Nephron (organoid): Measurements from ENCODE around the gene LRRC8C.

Experiments
- H3K27ac Mint-ChIP-seq, 3 experiments: 2 replicates each; pipeline ENCODE4 v1.8.0; 2020; ENCODE audit warnings: mixed read lengths in 3 of 3, mild to moderate bottlenecking in 2 of 3, moderate library complexity in 1 of 3
- H3K27me3 Mint-ChIP-seq: 2 replicates; pipeline ENCODE4 v1.8.0; 2021; ENCODE audit warnings: low read depth, mild to moderate bottlenecking, moderate library complexity, mixed read lengths
- H3K36me3 Mint-ChIP-seq: 2 replicates; pipeline ENCODE4 v1.8.0; 2020; ENCODE audit warnings: low read depth, mixed read lengths
- H3K4me1 Mint-ChIP-seq: 2 replicates; pipeline ENCODE4 v1.8.0; 2020; ENCODE audit warnings: mixed read lengths
- H3K4me3 Mint-ChIP-seq, 3 experiments: 2 replicates each; pipeline ENCODE4 v1.8.0; 2020; ENCODE audit warnings: mild to moderate bottlenecking in 3 of 3, mixed read lengths in 3 of 3, moderate library complexity in 2 of 3
- H3K9me3 Mint-ChIP-seq: 2 replicates; pipeline ENCODE4 v1.8.0; 2020; ENCODE audit warnings: mixed read lengths
- TF ChIP-seq, protein P1 (sequence below), 3 experiments: fragments of 200-600 bp; sonication (generic); IDR thresholded peaks; one replicate each; pipeline ENCODE4 v1.5.0; 2021; ENCODE audit warnings: antibody characterized with exemption in 3 of 3; ENCODE audit not compliant: unreplicated experiment in 3 of 3

The LRRC8C gene

DNA sequence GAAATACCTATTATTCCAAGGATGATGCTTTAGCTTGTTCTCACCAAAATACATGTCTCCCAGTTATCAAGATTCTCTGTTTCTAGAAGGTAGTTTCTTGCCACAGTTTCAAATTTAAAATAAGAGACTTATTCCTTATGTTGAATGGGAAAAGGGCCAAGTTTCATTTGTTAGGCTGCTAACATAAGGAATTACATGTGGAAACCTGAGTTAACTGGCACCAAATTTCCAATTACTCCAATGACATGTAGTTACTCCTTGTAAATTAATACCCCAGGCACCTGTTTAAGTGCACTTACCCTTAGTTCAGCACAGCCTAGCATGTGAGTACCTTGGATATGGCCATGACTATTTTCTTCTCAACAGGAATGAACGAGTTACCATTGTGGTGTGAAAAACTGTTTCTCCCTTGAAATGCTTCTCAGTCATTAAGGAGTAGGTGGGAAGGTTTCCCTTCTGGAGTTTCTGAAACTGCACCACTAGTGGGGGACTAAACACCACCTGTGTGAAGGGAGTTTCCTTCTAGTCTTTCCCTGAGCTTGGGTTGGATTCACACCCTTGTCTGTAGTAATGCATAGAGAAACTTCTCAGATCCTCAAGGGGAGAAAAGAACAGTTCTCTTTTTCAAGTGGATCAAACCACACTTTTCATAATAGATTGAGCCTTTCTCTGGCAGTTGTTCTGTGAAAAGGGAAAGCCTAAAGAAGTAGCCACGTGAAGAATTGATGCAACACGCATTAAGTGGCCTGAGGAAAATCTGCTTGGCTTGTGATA lies 32.3 kb upstream of the LRRC8C start:
- H3K4me3 Mint-ChIP-seq: no peak overlapping the region
- H3K9me3 Mint-ChIP-seq: no peaks in the 10 kb centered on the region
- no peaks in the 10 kb centered on the region for H3K4me1 Mint-ChIP-seq
- H3K27ac Mint-ChIP-seq: no peak overlapping the region
- TF ChIP-seq, protein P1, sequence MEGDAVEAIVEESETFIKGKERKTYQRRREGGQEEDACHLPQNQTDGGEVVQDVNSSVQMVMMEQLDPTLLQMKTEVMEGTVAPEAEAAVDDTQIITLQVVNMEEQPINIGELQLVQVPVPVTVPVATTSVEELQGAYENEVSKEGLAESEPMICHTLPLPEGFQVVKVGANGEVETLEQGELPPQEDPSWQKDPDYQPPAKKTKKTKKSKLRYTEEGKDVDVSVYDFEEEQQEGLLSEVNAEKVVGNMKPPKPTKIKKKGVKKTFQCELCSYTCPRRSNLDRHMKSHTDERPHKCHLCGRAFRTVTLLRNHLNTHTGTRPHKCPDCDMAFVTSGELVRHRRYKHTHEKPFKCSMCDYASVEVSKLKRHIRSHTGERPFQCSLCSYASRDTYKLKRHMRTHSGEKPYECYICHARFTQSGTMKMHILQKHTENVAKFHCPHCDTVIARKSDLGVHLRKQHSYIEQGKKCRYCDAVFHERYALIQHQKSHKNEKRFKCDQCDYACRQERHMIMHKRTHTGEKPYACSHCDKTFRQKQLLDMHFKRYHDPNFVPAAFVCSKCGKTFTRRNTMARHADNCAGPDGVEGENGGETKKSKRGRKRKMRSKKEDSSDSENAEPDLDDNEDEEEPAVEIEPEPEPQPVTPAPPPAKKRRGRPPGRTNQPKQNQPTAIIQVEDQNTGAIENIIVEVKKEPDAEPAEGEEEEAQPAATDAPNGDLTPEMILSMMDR (IDR thresholded peaks at IDR 0.05; ENCODE audit: unreplicated experiment in 3 of 3): no peak
- no peaks in the 10 kb centered on the region for H3K36me3 Mint-ChIP-seq
- peaks cover 5% of the 10 kb centered on the region for H3K27me3 Mint-ChIP-seq

DNA sequence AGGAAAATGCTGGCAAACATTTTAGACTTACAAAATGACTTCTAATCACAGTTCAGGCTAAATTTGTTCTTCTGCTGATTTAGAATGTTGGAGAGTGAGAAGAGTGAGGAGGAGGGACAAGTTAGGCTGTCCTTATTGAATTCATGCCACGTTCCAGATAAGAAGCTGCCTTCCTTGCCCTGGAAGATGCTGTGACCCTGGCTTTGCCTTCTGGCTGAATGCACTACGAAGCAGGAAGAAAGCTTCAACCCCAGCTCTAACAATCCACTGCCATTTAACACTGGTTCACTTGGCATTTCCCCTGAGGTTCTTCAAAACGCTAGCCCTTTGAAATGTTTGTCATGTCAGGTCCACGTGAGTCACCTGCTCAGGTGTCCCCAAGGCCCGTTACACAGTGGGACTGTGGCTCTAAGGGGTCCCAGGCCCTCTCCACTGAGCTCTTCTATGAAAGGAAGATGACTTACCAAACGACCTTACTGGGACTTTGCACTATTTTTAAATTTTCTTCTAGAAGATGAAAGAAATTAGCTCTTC lies 30.0 kb upstream of the LRRC8C start:
- no peak overlapping the region for H3K27ac Mint-ChIP-seq
- peaks cover 7% of the 10 kb centered on the region for H3K27me3 Mint-ChIP-seq
- H3K4me1 Mint-ChIP-seq: no peaks in the 10 kb centered on the region
- no peaks in the 10 kb centered on the region for H3K9me3 Mint-ChIP-seq
- no peak overlapping the region for H3K4me3 Mint-ChIP-seq
- TF ChIP-seq, protein P1 (IDR thresholded peaks at IDR 0.05; ENCODE audit: unreplicated experiment in 3 of 3): no peak
- no peaks in the 10 kb centered on the region for H3K36me3 Mint-ChIP-seq

- Mint-ChIP-seq H3K4me3 (no peak overlapping the region), H3K9me3 (no peaks in the 10 kb centered on the region), H3K27me3 (peaks cover 8% of the 10 kb centered on the region), H3K36me3 (no peaks in the 10 kb centered on the region), H3K4me1 (no peaks in the 10 kb centered on the region), H3K27ac (no peak overlapping the region)
- TF ChIP-seq, protein P1 (IDR thresholded peaks at IDR 0.05; ENCODE audit: unreplicated experiment in 3 of 3): no peak
Observed at GRCh38 chr1:89603651-89604413, 29.1 kb upstream of the LRRC8C start.

DNA sequence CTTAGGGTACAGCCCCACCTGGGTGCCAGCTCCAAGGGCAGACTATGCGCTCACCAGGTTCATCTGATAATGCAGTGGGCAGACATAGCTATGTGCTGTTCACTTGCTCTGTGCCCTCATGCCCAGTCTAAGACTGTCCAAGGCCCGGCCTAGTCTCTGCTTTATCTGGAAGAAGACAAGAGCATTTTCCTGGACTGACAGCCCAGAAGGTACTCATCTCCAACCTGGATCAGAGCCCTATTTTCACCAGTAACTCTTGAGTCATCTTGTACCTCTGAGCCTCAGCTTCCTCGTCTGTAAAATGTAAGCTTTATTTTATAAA lies 28.5 kb upstream of the LRRC8C start:
- Mint-ChIP-seq H3K27ac (no peak overlapping the region), H3K27me3 (peaks cover 12% of the 10 kb centered on the region), H3K4me3 (no peak overlapping the region), H3K36me3 (no peaks in the 10 kb centered on the region), H3K9me3 (no peaks in the 10 kb centered on the region), H3K4me1 (no peaks in the 10 kb centered on the region)
- TF ChIP-seq, protein P1 (IDR thresholded peaks at IDR 0.05; ENCODE audit: unreplicated experiment in 3 of 3): no peak

- Mint-ChIP-seq H3K4me1 (no peaks in the 10 kb centered on the region), H3K4me3 (no peak overlapping the region), H3K27me3 (peaks cover 7% of the 10 kb centered on the region), H3K9me3 (no peaks in the 10 kb centered on the region), H3K27ac (no peak overlapping the region), H3K36me3 (no peaks in the 10 kb centered on the region)
- TF ChIP-seq, protein P1 (IDR thresholded peaks at IDR 0.05; ENCODE audit: unreplicated experiment in 3 of 3): no peak
Observed at GRCh38 chr1:89605692-89606091, 27.2 kb upstream of the LRRC8C start.
